ENCODE measurements around the gene GPC5. TPM values are rescaled to one million over a fixed set of nuclear protein-coding genes. Genes with fewer than 3 reads are reported as not detected.

The GPC5 gene
- total RNA-seq, 1 experiment from 2014 or later: 0.15 TPM

- Histone ChIP-seq H3K23ac (ENCODE audit: insufficient read length, low read depth, low read length) (no peak overlapping the region), H2AK5ac (ENCODE audit: insufficient read length, low read length) (no peak overlapping the region), H3K79me1 (ENCODE audit: insufficient read depth, low read depth, low read length, poor library complexity, severe bottlenecking) (no peaks in the 10 kb centered on the region), H3K56ac (ENCODE audit: insufficient read length, low read depth, low read length) (no peak overlapping the region), H2AFZ (ENCODE audit: low read length) (no peak overlapping the region), H2BK5ac (ENCODE audit: insufficient read length, low read length) (no peak overlapping the region), H4K20me1 (ENCODE audit: control insufficient read depth, insufficient read depth, insufficient read length) (no peaks in the 10 kb centered on the region), H3K27me3 (ENCODE audit: insufficient read depth, low read length) (no peaks in the 10 kb centered on the region), H3K23me2 (ENCODE audit: insufficient read length, low read depth, low read length, poor library complexity, severe bottlenecking) (no peaks in the 10 kb centered on the region), H2BK12ac (ENCODE audit: insufficient read length, low read depth, low read length) (no peak overlapping the region), H3K9ac (ENCODE audit: extremely low read depth, insufficient read length, low read length) (no peak overlapping the region), H3K27ac (ENCODE audit: insufficient read length, low read depth, low read length) (no peak overlapping the region), H3K79me2 (ENCODE audit: insufficient read depth, low read length) (no peaks in the 10 kb centered on the region), H2BK15ac (ENCODE audit: low read depth, low read length) (no peak overlapping the region), H2BK120ac (ENCODE audit: low read depth, low read length, poor library complexity, severe bottlenecking) (no peak overlapping the region), H4K8ac (replicated peaks; ENCODE audit: insufficient read length, low read depth, low read length) (no peak overlapping the region), H3K18ac (ENCODE audit: insufficient read length, low read depth, low read length) (no peak overlapping the region), H3K4me2 (ENCODE audit: insufficient read depth, insufficient read length, low read length) (no peak overlapping the region), H4K91ac (ENCODE audit: insufficient read length, low read depth, low read length) (no peak overlapping the region), H3K9me3 (ENCODE audit: control insufficient read depth, low read depth, low read length) (no peaks in the 10 kb centered on the region), H3K14ac (ENCODE audit: insufficient read depth, low read length) (no peak overlapping the region), H3K4ac (ENCODE audit: low read depth, low read length) (no peak overlapping the region), H4K5ac (ENCODE audit: insufficient read length, low read depth, low read length) (no peak overlapping the region), H3T11ph (ENCODE audit: low read length) (no peak overlapping the region), H2BK20ac (ENCODE audit: low read depth, low read length, poor library complexity, severe bottlenecking) (no peak overlapping the region), H3K4me1 (ENCODE audit: insufficient read depth, low read length) (no peaks in the 10 kb centered on the region)
- Mint-ChIP-seq H3K36me3 (ENCODE audit: insufficient read depth in 1 of 3, low read depth in 3 of 3) (no peaks in the 10 kb centered on the region), H3K4me3 (no peak overlapping the region), H3K4me1 (peaks cover 0 to 3% of the 10 kb centered on the region in 2 experiments; a peak in 1 of 4 replicates), H3K27me3 (ENCODE audit: low read depth) (no peaks in the 10 kb centered on the region), H3K9me3 (no peaks in the 10 kb centered on the region; a peak in 2 of 5 replicates), H3K27ac (no peak overlapping the region)
- TF ChIP-seq, protein P1, sequence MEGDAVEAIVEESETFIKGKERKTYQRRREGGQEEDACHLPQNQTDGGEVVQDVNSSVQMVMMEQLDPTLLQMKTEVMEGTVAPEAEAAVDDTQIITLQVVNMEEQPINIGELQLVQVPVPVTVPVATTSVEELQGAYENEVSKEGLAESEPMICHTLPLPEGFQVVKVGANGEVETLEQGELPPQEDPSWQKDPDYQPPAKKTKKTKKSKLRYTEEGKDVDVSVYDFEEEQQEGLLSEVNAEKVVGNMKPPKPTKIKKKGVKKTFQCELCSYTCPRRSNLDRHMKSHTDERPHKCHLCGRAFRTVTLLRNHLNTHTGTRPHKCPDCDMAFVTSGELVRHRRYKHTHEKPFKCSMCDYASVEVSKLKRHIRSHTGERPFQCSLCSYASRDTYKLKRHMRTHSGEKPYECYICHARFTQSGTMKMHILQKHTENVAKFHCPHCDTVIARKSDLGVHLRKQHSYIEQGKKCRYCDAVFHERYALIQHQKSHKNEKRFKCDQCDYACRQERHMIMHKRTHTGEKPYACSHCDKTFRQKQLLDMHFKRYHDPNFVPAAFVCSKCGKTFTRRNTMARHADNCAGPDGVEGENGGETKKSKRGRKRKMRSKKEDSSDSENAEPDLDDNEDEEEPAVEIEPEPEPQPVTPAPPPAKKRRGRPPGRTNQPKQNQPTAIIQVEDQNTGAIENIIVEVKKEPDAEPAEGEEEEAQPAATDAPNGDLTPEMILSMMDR (conservative IDR thresholded peaks at IDR 0.05): no peak
- no peak for DNase-seq
- WGBS (ENCODE audit: extremely low coverage, insufficient read length, low lambda C conversion rate): no CpG with 5 or more reads among the region's 3 CpGs
Observed at GRCh38 chr13:91745967-91746366, 347.5 kb downstream of the GPC5 start.

All from H9 (cell line).